Adrenal gland (tissue), 12 donors: Measurements from ENCODE around the gene FBLN2. TPM values are rescaled to one million over a fixed set of nuclear protein-coding genes. Genes with fewer than 3 reads are reported as not detected.

Experiments used
- DNase-seq, 7 donors: peaks; one replicate each; pipeline ENCODE4 v3.0.0-alpha.2; 2019 to 2020
- H3K27ac ChIP-seq, 5 donors: fragments of 200-600 bp; sonication (generic) in 4 of 5; 1 replicate in 3 of 5; 2 replicates in 2 of 5; pipeline versions ENCODE4 v1.5.1 to v1.8.0; 2016 to 2020; ENCODE audit warnings: mild to moderate bottlenecking in 1 of 5
- H3K27me3 ChIP-seq: fragments of 200-600 bp; 2 replicates; pipeline ENCODE4 v1.8.0; 2021
- H3K36me3 ChIP-seq, 2 donors: fragments of 200-600 bp; replicated peaks in 1 of 2; 1 replicate in 1 of 2; 2 replicates in 1 of 2; pipeline versions ENCODE4 v1.5.1 to v1.8.0; 2018 to 2022
- H3K4me1 ChIP-seq, 2 donors: fragments of 200-600 bp; replicated peaks in 1 of 2; 1 replicate in 1 of 2; 2 replicates in 1 of 2; pipeline versions ENCODE4 v1.5.1 to v1.8.0; 2018 to 2021
- H3K4me3 ChIP-seq, 4 donors: fragments of 200-600 bp; sonication (generic) in 3 of 4; one replicate each; pipeline ENCODE4 v1.5.1; 2016 to 2018
- H3K9me3 ChIP-seq, 3 donors: fragments of 200-600 bp; sonication (generic) in 1 of 3; replicated peaks in 1 of 3; 1 replicate in 2 of 3; 2 replicates in 1 of 3; pipeline versions ENCODE4 v1.5.1 to v1.8.0; 2016 to 2021
- CTCF ChIP-seq, 6 experiments: fragments of 450-650 bp in 4 of 6; fragments of 200-600 bp in 2 of 6; sonication (generic) in 1 of 6; IDR thresholded peaks; 1 replicate in 5 of 6; 2 replicates in 1 of 6; pipeline versions ENCODE4 v1.5.1 to v1.8.0; 2016 to 2021; ENCODE audit warnings: antibody characterized with exemption in 6 of 6, mild to moderate bottlenecking in 2 of 6, moderate library complexity in 1 of 6
- POLR2A ChIP-seq, 2 donors: fragments of 450-650 bp; IDR thresholded peaks; one replicate each; pipeline ENCODE4 v1.6.1; 2017; ENCODE audit warnings: antibody characterized with exemption in 2 of 2, mild to moderate bottlenecking in 2 of 2, moderate library complexity in 1 of 2
- WGBS, 4 donors: extraction: QIAGEN DNeasy Blood & Tissue Kit in 2 of 4; methylation state at CpG; one replicate each; pipeline versions ENCODE4 v1.1.5 to v1.1.7; 2013 to 2017; 5-methylcytosine and 5-hydroxymethylcytosine counted together
- intact Hi-C, 2 donors: fragments of 100-400 bp; cut with DNase I; formaldehyde crosslinking; loops; one replicate each; pipeline versions ENCODE4 v1.14.1 to v1.15.0; 2022 to 2023
- polyA plus RNA-seq, 3 donors: library from polyadenylated mRNA; stranded (reverse); fragments of 200-250 nt in 2 of 3; fragments of 350-450 nt in 1 of 3; fragmentation: Illumina TruSeq in 1 of 3; extraction: RNeasy Lipid Tissue Mini Kit (QIAGEN cat#74804) in 1 of 3; gene quantifications; one replicate each; pipeline ENCODE4 v1.2.3, GENCODE V29; 2013 to 2014
- total RNA-seq, 9 donors: library from RNA; depleted of rRNA in 4 of 9; stranded (reverse); fragments of >200 nt in 4 of 9; fragments of 120-200 nt in 1 of 9; fragmentation: NEBNext Ultra II Directional in 1 of 9; extraction: Animal tissue kit (Norgen Biotek cat#: 25700) in 1 of 9; gene quantifications; one replicate each; pipeline versions ENCODE4 v1.1.0 to v1.2.4, GENCODE V29; 2013 to 2023
- donor health status: healthy with polysubstance abuse.
- donor health status: Bipolar disorder and iron deficiency.
- donor health status: DM: yes; HTN: yes; CAD: no.
- donor health status: DM: no; HTN: no; CAD: no.
- donor health status: DM: no; HTN: no; CAD: no.
- donor health status: DM: yes; HTN: yes; CAD: no.

FBLN2 gene
- total and polyA plus RNA-seq, 12 donors, result 1.8 to 31.5 (median 7.0) TPM

DNA sequence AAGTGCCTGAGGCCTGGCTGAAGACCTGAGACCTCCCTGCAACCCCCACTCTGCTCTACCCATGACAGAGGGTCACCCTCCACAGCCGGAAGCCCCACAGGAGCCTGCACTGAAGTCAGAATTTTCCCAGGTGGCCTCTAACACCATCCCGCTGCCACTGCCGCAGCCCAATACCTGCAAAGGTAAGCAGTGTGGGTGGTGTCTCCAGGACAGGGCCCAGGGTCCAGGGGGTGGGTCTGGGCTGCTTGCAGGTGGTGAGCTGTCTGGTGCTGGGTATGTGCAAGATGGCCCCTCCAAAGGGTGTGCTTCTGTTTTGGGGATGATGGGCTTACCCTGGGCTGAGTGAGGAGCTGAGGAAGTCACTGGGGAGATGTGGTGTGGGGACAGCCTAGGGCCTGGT, 69.9 kb downstream of the FBLN2 start:
- Histone ChIP-seq H3K27ac (no peak overlapping the region), H3K9me3 (no peaks in the 10 kb centered on the region), H3K4me3 (no peak overlapping the region), H3K4me1 (no peaks in the 10 kb centered on the region), H3K27me3 (no peaks in the 10 kb centered on the region), H3K36me3 (no peaks in the 10 kb centered on the region)
- intact Hi-C loops, result no loop called here
- TF ChIP-seq CTCF (IDR thresholded peaks at IDR 0.05) (no peak), POLR2A (IDR thresholded peaks at IDR 0.05) (no peak)
- WGBS, 4 donors, result 64 to 93% (median 84%) methylated on average over 1 to 3 of the region's 3 CpGs
- DNase-seq, result no peak

GRCh38 chr3:13619661-13620230, 70.8 kb downstream of the FBLN2 start:
- Histone ChIP-seq H3K4me1 (no peaks in the 10 kb centered on the region), H3K4me3 (no peak overlapping the region), H3K27me3 (no peaks in the 10 kb centered on the region), H3K36me3 (no peaks in the 10 kb centered on the region), H3K27ac (no peak overlapping the region), H3K9me3 (no peaks in the 10 kb centered on the region)
- no peak for TF ChIP-seq CTCF (IDR thresholded peaks at IDR 0.05)
- TF ChIP-seq POLR2A (IDR thresholded peaks at IDR 0.05), result no peak
- 88 to 94% (median 92%) methylated on average over 3 to 13 of the region's 13 CpGs for WGBS, 4 donors
- DNase-seq, result no peak
- intact Hi-C loops, result no loop called here

DNA sequence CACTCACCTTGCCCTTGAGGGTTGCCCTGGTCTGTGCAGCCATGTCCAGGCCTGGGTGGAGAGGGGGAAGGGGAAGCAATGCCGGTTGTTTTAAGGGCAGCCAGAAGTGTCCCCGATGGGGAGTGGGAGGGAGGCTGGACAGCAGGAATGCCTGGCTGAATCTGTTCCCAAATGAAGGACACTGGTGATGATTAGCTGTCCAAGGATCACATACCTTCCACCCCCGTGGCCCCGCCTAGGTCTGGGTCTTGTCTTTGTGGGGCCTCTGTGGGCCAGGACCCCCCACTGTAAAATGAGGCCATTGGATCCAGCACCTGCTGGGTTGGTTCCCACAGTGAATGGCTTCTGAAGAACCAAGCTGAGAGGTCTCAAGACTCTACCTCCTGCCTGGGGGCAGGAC, 71.4 kb downstream of the FBLN2 start:
- no peaks in the 10 kb centered on the region for H3K27me3 ChIP-seq
- no peaks in the 10 kb centered on the region for H3K9me3 ChIP-seq
- WGBS, 4 donors, result 80 to 100% (median 81%) methylated on average over 1 to 4 of the region's 4 CpGs
- intact Hi-C loops, result no loop called here
- TF ChIP-seq POLR2A (IDR thresholded peaks at IDR 0.05), result no peak
- TF ChIP-seq CTCF (IDR thresholded peaks at IDR 0.05), result no peak
- H3K4me1 ChIP-seq, result no peaks in the 10 kb centered on the region
- DNase-seq, result no peak
- H3K27ac ChIP-seq, result no peak overlapping the region
- H3K4me3 ChIP-seq, result no peak overlapping the region
- no peaks in the 10 kb centered on the region for H3K36me3 ChIP-seq

- TF ChIP-seq POLR2A (IDR thresholded peaks at IDR 0.05), result no peak
- H3K36me3 ChIP-seq, result no peaks in the 10 kb centered on the region
- WGBS, 4 donors, result 86 to 100% (median 89%) methylated on average over 1 to 12 of the region's 12 CpGs
Observed at GRCh38 chr3:13620776-13621365, 71.9 kb downstream of the FBLN2 start.

More at GRCh38 chr3:13620776-13621365, 71.9 kb downstream of the FBLN2 start:
- no peaks in the 10 kb centered on the region for H3K4me1 ChIP-seq
- intact Hi-C loops, result no loop called here
- no peak overlapping the region for H3K4me3 ChIP-seq
- H3K27me3 ChIP-seq, result no peaks in the 10 kb centered on the region
- no peak overlapping the region for H3K27ac ChIP-seq
- H3K9me3 ChIP-seq, result no peaks in the 10 kb centered on the region
- DNase-seq, result no peak
